SK-N-MC (cell line): ENCODE measurements around the gene PLPP4.

Experiments used
- EZH2 ChIP-seq: fragments of 200-600 bp; sonication (generic); IDR thresholded peaks from one replicate; pipeline ENCODE4 v1.6.1; 2017; ENCODE audit warnings: antibody characterized with exemption
- FOXP2 ChIP-seq: optimal IDR thresholded peaks from 2 replicates; pipeline ENCODE3; 2011; ENCODE audit warnings: mild to moderate bottlenecking, moderate library complexity; ENCODE audit not compliant: insufficient read depth; ENCODE audit errors: extremely low read length, control extremely low read depth
- POLR2AphosphoS5 ChIP-seq: IDR thresholded peaks from 2 replicates; pipeline ENCODE4 v1.6.1; 2012; ENCODE audit warnings: mild to moderate bottlenecking, low read depth, low read length, borderline replicate concordance

DNA sequence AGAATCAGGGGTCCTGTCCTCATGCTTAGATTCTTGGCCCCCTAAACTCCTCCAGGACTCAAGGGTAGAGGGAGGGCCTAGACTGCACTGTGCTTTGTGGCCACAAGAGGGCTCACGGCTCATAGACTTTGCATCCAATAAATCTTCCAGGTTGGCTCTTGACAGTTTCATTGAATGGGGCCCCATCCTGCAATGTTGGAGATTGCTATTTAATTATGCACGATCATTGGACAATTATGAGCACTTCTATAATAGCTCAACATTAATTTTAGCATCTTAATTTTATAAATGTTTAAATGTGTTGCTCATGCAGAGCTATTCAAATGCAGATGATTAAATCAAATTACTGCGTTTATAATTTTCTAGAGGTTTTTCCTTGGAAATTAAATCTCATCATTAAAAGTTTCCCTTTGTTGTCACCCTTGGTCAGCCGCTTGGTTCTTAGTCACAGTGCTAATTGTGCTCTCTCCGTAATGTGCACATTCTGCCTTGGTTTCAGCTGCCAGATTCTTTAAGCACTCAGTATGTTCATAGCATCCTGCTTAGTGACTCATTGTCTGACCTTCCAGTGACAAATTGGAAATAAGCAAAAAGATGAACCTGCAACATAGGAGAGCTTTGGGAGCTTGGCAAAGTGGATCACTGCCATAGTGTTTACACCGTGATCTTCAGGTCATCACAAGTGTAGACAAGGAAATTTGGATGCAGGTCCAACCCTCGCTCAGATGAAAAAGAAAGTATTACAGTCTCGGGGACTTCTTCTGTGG, 33.4 kb upstream of the PLPP4 start:
- TF ChIP-seq EZH2 (no peak), POLR2AphosphoS5 (no peak), FOXP2 (no peak)
